Measurements from ENCODE around the gene CRNKL1. TPM values are rescaled to one million over a fixed set of nuclear protein-coding genes. Genes with fewer than 3 reads are reported as not detected.

CRNKL1 gene
- total and polyA plus RNA-seq, 4 donors = 5.0 to 16.2 (median 7.9) TPM

- DNase-seq (ENCODE audit: low spot score) = no peak
- Histone ChIP-seq H3K27me3 (ENCODE audit: control insufficient read depth in 4 of 4, insufficient read depth in 4 of 4, low read length in 3 of 4) (peaks cover 0 to 3% (median 1%) of the 10 kb centered on the region in 4 donors), H3K9ac (ENCODE audit: low read depth in 1 of 2, low read length in 2 of 2) (no peak overlapping the region), H3K36me3 (ENCODE audit: control insufficient read depth in 4 of 4, insufficient read depth in 3 of 4, low read depth in 1 of 4, low read length in 3 of 4) (no peaks in the 10 kb centered on the region), H3K4me1 (ENCODE audit: control insufficient read depth in 4 of 4, insufficient read depth in 4 of 4, low read length in 3 of 4) (no peaks in the 10 kb centered on the region), H3K27ac (ENCODE audit: low read depth in 1 of 2, low read length in 2 of 2) (no peak overlapping the region), H3K9me3 (ENCODE audit: control insufficient read depth in 4 of 4, low read length in 3 of 4) (no peaks in the 10 kb centered on the region), H3K4me3 (ENCODE audit: low read depth in 1 of 3, low read length in 3 of 3) (no peak overlapping the region)
- 87% methylated on average over 9 of the region's 9 CpGs for WGBS
- no peak for TF ChIP-seq TAF1 (conservative IDR thresholded peaks at IDR 0.05)
- no peak for TF ChIP-seq RXRA (IDR thresholded peaks at IDR 0.05)
- TF ChIP-seq HNF4G (IDR thresholded peaks at IDR 0.05) = no peak
- TF ChIP-seq REST (IDR thresholded peaks at IDR 0.05) = no peak
- TF ChIP-seq ZBTB33 (IDR thresholded peaks at IDR 0.05) = no peak
- no peak for TF ChIP-seq ATF3 (IDR thresholded peaks at IDR 0.05)
Measured at GRCh38 chr20:20076297-20077065, 24.2 kb upstream of the CRNKL1 start.

- Histone ChIP-seq H3K4me3 (ENCODE audit: low read depth in 1 of 3, low read length in 3 of 3) (no peak overlapping the region), H3K36me3 (ENCODE audit: control insufficient read depth in 4 of 4, insufficient read depth in 3 of 4, low read depth in 1 of 4, low read length in 3 of 4) (no peaks in the 10 kb centered on the region)
- 84% methylated on average over 4 of the region's 4 CpGs for WGBS
- TF ChIP-seq SP1 (IDR thresholded peaks at IDR 0.05) (no peak), FOXA1 (IDR thresholded peaks at IDR 0.05) (no peak), RXRA (IDR thresholded peaks at IDR 0.05) (no peak), JUND (IDR thresholded peaks at IDR 0.05) (no peak), CTCF (IDR thresholded peaks at IDR 0.05; ENCODE audit: low read depth, low read length, missing input control) (no peak), GABPA (IDR thresholded peaks at IDR 0.05 in 1 of 2, conservative IDR thresholded peaks at IDR 0.05 in 1 of 2) (no peak), REST (IDR thresholded peaks at IDR 0.05) (no peak), NR2F2 (IDR thresholded peaks at IDR 0.05) (no peak), EGR1 (IDR thresholded peaks at IDR 0.05; ENCODE audit: low read depth in 2 of 2) (no peak), ATF3 (IDR thresholded peaks at IDR 0.05) (no peak), HNF4A (conservative IDR thresholded peaks at IDR 0.05) (no peak), HNF4G (IDR thresholded peaks at IDR 0.05) (no peak), MAX (IDR thresholded peaks at IDR 0.05) (no peak), ZBTB33 (IDR thresholded peaks at IDR 0.05) (no peak), YY1 (IDR thresholded peaks at IDR 0.05) (no peak), FOXA2 (IDR thresholded peaks at IDR 0.05) (no peak)
Measured at GRCh38 chr20:20075032-20075431, 22.8 kb upstream of the CRNKL1 start.

More at GRCh38 chr20:20075032-20075431, 22.8 kb upstream of the CRNKL1 start:
- DNase-seq (ENCODE audit: low spot score) = no peak
- no peak overlapping the region for H3K27ac ChIP-seq (ENCODE audit: low read depth in 1 of 2, low read length in 2 of 2)
- H3K9ac ChIP-seq (ENCODE audit: low read depth in 1 of 2, low read length in 2 of 2) = no peak overlapping the region
- H3K27me3 ChIP-seq (ENCODE audit: control insufficient read depth in 4 of 4, insufficient read depth in 4 of 4, low read length in 3 of 4) = peaks cover 0 to 3% (median 1%) of the 10 kb centered on the region in 4 donors
- H3K4me1 ChIP-seq (ENCODE audit: control insufficient read depth in 4 of 4, insufficient read depth in 4 of 4, low read length in 3 of 4) = no peaks in the 10 kb centered on the region
- H3K9me3 ChIP-seq (ENCODE audit: control insufficient read depth in 4 of 4, low read length in 3 of 4) = no peaks in the 10 kb centered on the region
